T-helper 17 cell (primary cell): Measurements from ENCODE around the gene YWHAG. TPM values are rescaled to one million over a fixed set of nuclear protein-coding genes. Genes with fewer than 3 reads are reported as not detected.

Source experiments
- ATAC-seq: fragments of 150-1000 bp; cut with Tn5 transposase; 2 replicates; pipeline ENCODE4 v1.10.0; 2021; ENCODE audit warnings: mild to moderate bottlenecking, moderate library complexity
- DNase-seq, 3 donors: peaks; one replicate each; pipeline versions ENCODE4 v3.0.0 to v3.0.0-alpha.2; 2020 to 2021
- H3K9me3 ChIP-seq: one replicate; pipeline ENCODE4 v1.7.0; 2013; ENCODE audit warnings: low read length, mild to moderate bottlenecking; ENCODE audit not compliant: control insufficient read depth, poor library complexity, severe bottlenecking
- H3K27ac Mint-ChIP-seq: one replicate; pipeline ENCODE4 v1.8.0; 2022; ENCODE audit warnings: mild to moderate bottlenecking, moderate library complexity, mixed read lengths
- H3K27me3 Mint-ChIP-seq: one replicate; pipeline ENCODE4 v1.8.0; 2022; ENCODE audit warnings: mixed read lengths
- H3K36me3 Mint-ChIP-seq: one replicate; pipeline ENCODE4 v1.8.0; 2022; ENCODE audit warnings: low read depth, mixed read lengths
- H3K4me1 Mint-ChIP-seq: one replicate; pipeline ENCODE4 v1.8.0; 2022; ENCODE audit warnings: mild to moderate bottlenecking, mixed read lengths
- H3K4me3 Mint-ChIP-seq: one replicate; pipeline ENCODE4 v1.8.0; 2022; ENCODE audit warnings: mild to moderate bottlenecking, moderate library complexity, mixed read lengths
- total RNA-seq, 4 donors: library from RNA in 2 of 4; stranded (reverse) in 2 of 4; gene quantifications; one replicate each; pipeline ENCODE4 v1.2.3 and lab custom pipeline; 2022 to 2026

Gene YWHAG
- total RNA-seq, 2 donors from 2014 or later, result 26.0 to 32.7 TPM

DNA sequence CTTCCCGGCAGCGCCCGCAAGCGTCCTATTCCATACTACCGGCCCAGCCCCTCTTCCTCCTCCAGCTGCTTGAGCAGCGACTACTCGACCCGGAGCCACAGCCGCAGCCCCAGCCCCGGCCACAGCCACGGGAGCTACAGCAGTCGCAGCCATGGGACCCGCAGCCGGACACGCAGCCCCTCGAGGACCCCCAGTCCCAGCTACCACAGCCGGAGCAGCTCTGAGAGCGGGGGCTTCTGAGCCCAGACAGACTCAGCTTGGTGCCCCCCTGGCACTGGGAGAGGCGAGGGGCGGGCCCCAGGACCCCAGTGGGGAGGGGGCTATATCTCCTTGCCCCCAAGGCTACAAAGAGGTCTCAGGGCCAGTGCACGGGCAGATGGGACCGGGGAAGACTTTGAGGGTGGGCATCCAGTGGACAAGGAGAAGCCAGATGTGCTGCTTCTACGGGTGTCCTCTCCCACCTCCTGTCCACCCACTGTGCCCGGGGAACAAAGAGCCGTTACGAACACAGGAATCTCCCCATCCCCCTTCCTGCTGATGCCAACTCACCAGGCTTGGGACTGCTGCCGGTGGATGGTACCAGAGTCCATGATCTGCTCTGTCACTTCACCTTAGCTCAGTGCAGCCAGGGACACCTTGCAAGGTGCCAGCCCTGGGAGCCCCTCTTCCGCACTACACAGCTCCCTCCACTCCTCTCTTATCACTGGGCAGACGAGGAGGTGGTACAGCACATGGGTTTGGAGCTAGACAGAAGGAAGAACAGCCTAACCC is 73.0 kb downstream of the YWHAG start:
- Mint-ChIP-seq H3K4me1 (peaks cover 14% of the 10 kb centered on the region), H3K4me3 (no peak overlapping the region), H3K27me3 (peaks cover 21% of the 10 kb centered on the region), H3K36me3 (peaks cover 7% of the 10 kb centered on the region), H3K27ac (no peak overlapping the region)
- ATAC-seq (no peak), DNase-seq (no peak)
- H3K9me3 ChIP-seq, result no peaks in the 10 kb centered on the region

DNA sequence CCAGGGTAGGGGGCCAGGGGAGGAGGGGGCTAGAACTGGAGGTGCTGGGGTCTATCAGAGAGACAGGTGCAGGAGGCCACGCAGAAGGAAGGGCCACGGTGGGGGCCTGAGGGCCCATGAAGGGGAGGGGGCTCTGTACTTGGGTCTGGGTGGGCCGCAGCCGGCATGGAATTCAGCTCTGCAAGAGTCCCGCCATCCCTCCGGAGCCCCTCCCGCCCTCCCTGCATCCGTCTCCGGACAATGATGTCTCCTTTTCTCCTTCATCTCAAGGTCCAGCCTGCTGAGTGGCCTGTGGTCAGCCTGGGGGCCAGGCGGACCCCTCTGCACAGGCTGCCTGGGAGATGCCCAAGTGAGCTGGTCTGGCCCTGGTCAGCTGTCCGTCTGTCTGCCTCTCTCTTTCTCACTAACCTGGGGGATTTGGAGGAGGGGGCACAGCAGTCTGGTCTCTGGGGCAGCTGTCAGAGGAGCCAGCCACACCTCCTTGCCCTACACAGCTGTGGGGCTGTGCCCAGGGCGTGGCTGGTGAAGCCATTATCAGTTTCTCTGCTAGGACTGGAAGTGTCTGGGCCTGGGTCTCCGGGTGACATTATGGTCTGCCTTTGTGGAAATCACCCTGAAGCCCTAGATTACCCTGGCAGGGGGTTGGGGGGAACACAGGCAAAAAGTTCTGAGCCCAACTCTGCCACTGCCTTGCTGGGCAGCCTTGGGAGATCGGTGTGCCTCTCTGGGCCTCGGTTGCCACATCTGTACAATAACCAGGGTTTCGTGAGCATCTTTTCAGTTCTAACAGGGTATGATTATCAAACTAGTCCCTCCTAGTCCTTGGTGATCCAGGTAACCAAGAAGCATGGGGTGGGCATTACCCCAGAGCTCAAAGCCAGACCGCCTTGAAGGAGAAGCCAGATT is 75.3 kb downstream of the YWHAG start:
- Mint-ChIP-seq H3K4me3 (peak overlapping the region; percentile 75), H3K27ac (no peak overlapping the region), H3K27me3 (peaks cover 31% of the 10 kb centered on the region), H3K4me1 (peaks cover 16% of the 10 kb centered on the region), H3K36me3 (peaks cover 8% of the 10 kb centered on the region)
- no peak for ATAC-seq
- DNase-seq, result no peak
- no peaks in the 10 kb centered on the region for H3K9me3 ChIP-seq

DNA sequence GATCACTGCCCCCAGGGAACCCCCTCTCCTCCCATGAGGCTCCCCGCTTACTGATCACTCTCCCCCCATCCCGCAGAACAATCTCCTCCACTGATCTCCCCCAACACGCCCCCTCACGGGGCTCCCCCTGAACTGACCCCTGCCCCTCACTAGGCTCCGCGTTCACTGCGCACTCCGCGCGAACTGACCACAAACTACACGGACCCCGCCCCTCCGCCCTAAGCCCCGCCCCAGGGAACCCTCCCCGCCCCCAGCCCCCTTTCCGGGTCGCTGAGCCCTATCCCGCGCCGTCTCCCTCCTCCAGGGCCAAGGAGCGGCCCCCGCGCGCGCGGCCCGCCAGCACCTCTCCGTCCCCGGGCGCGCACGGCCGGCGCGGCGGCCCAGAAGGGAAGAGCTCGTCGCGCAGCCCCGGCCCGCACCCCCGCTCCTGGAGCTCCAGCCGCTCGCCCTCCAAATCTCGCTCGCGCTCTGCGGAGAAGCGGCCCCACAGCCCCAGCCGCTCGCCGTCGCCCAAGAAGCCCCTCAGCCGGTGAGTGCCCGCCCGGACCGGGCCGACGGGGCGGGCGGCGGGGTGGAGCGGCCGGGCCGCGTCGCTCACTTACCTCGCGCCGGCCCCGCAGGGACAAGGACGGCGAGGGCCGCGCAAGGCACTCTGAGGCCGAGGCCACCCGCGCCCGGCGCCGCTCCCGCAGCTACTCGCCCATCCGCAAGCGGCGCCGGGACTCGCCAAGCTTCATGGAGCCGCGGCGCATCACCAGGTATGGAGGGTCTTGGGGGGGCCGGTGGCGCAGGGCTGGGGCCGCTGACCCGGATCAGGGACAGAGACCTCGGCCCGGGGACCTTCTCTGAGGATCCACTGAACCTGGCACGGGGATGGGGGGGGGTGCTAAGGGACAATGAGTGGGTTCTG is 76.2 kb downstream of the YWHAG start:
- H3K36me3 Mint-ChIP-seq, result peaks cover 8% of the 10 kb centered on the region
- H3K27ac Mint-ChIP-seq, result no peak overlapping the region
- DNase-seq (peak in 1 of 3 donors; percentile 24), ATAC-seq (peak; percentile 45)
- H3K9me3 ChIP-seq, result no peaks in the 10 kb centered on the region
- peaks cover 31% of the 10 kb centered on the region for H3K27me3 Mint-ChIP-seq
- peaks cover 16% of the 10 kb centered on the region for H3K4me1 Mint-ChIP-seq
- H3K4me3 Mint-ChIP-seq, result peak overlapping the region; percentile 89

DNA sequence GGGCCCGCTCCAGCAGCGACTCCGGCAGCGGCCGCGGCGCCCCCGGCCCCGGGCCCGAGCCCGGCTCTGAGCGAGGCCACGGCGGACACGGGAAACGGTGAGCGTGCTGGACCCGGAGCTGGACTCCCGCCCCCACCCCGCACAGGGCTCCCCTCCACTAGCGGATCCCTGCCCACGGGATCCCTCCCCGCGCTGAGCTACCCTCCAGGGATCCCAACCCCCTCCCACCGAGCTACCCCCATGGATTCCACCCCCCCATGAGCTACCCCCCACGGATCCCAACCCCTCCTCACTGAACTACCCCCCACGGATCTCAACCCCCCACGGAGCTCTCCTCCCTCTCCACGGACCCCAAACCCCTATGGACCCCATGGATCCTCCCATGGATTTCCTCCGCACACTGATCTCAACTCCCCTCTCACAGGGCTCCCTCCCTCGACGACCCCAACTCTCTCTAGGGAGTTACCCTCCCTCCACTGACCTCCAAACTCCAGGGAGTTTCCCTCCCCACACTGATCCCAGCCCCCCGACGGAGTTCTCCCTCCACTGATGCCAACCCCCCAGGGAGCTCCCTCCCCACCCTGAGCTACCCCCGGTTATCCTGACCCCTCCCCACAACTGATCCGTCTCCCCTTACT is 77.0 kb downstream of the YWHAG start:
- H3K9me3 ChIP-seq, result no peaks in the 10 kb centered on the region
- DNase-seq, result no peak
- Mint-ChIP-seq H3K27me3 (peaks cover 38% of the 10 kb centered on the region), H3K36me3 (peaks cover 8% of the 10 kb centered on the region), H3K4me1 (peaks cover 16% of the 10 kb centered on the region), H3K27ac (no peak overlapping the region), H3K4me3 (peak overlapping the region; percentile 89)
- ATAC-seq, result no peak

DNA sequence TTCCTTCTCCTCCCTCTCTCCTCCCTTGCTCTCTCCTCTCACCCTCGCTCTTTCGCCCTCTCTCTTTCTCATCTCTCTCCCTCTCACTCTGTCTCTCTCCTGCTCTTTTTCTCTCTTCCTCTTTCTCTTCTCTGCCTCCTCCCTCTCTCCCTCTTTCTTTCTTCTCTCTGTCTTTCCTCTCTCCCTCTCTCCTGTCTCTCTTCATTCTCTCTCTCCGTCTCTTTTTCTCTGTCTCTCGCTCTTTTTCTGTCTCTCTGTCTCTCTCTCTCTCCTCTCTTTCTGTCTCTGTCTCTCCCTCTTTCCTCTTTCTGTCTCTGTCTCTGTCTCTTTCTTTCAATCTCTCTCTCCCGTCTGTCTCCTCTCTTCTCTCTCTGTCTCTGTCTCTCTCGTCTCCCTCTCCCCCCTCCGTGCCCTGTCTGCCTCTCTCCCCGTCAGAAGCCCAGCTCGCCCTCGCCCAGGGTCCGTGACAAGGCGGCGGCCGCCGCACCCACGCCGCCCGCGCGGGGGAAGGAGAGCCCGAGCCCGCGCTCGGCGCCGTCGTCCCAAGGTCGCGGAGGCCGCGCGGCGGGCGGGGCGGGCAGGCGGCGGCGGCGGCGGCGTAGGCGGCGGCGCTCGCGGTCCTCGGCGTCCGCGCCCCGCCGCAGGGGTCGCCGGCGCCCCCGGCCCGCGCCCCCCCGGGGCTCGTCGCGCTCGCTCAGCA is 77.6 kb downstream of the YWHAG start:
- H3K4me3 Mint-ChIP-seq, result peak overlapping the region; percentile 96
- H3K9me3 ChIP-seq, result no peaks in the 10 kb centered on the region
- peaks cover 16% of the 10 kb centered on the region for H3K4me1 Mint-ChIP-seq
- peaks cover 8% of the 10 kb centered on the region for H3K36me3 Mint-ChIP-seq
- DNase-seq (no peak), ATAC-seq (peak; percentile 61)
- H3K27me3 Mint-ChIP-seq, result peaks cover 41% of the 10 kb centered on the region
- H3K27ac Mint-ChIP-seq, result no peak overlapping the region

DNA sequence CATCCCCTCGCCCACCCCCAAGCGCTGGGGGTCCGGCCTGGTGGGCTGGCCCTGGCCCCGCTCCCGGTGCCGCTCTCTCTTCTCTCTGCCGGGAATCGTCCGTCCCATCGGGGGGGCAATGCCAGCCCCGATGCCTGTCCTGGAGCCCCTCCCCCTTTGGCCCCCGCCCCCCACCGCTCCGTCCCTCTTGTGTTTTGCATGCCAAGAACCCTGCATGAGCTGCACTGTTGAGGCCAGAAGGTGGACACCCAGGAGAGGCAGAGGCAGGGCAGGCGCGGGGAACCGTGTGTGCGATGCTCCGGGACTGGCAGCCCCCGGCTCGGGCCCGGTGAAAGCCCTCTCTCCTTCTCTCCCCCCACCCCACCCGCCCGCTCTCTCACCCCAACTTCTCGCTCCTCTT is 78.4 kb downstream of the YWHAG start:
- Mint-ChIP-seq H3K27ac (no peak overlapping the region), H3K4me1 (peaks cover 16% of the 10 kb centered on the region), H3K4me3 (peak overlapping the region; percentile 96), H3K27me3 (peaks cover 41% of the 10 kb centered on the region), H3K36me3 (peaks cover 8% of the 10 kb centered on the region)
- no peak for DNase-seq
- ATAC-seq, result no peak
- H3K9me3 ChIP-seq, result no peaks in the 10 kb centered on the region

DNA sequence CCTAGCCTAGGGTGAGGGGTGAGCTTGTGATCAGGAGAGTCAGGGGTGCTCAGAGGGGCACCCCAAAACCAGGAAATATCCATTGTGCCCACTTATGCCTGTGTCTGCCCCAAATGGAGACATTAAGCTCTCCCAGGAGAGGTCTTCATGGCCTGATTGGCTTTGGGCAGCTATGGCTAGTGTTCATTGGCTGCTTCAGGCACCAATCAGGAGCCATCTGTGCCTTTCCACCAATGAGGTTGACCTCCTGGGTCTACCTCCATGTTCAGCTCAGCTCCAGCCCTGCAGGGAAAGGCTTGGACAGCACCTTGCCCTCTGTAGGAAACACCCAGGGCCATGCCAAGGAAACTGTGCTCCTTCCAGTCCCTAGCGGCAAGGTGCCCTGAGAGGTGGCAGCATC is 80.3 kb downstream of the YWHAG start:
- H3K4me1 Mint-ChIP-seq, result peaks cover 16% of the 10 kb centered on the region
- no peak overlapping the region for H3K27ac Mint-ChIP-seq
- no peak overlapping the region for H3K4me3 Mint-ChIP-seq
- DNase-seq (no peak), ATAC-seq (no peak)
- peaks cover 40% of the 10 kb centered on the region for H3K27me3 Mint-ChIP-seq
- H3K9me3 ChIP-seq, result no peaks in the 10 kb centered on the region
- H3K36me3 Mint-ChIP-seq, result peaks cover 12% of the 10 kb centered on the region

Other genes with a start within 250 kb of the YWHAG start
- not detected for gene SRRM3, start 157.1 kb downstream of the YWHAG start, total RNA-seq
- gene HSPB1, start 56.3 kb downstream of the YWHAG start, total RNA-seq, result 10 to 100 TPM; 25.8 to 33.2 TPM
- gene SSC4D, start 50.7 kb upstream of the YWHAG start, total RNA-seq, result not detected
- 1 to 10 TPM; 6.1 to 9.9 TPM for gene ZP3, start 66.0 kb upstream of the YWHAG start, total RNA-seq
- gene DTX2, start 102.7 kb upstream of the YWHAG start, total RNA-seq, result 10 to 100 TPM; 23.6 to 26.3 TPM
- gene UPK3B, start 151.6 kb upstream of the YWHAG start, total RNA-seq, result 1 to 10 TPM; 1.8 to 4.4 TPM
- under 1 TPM in 1 of 2 donors, not detected in 1; 0.91 TPM for gene SPDYE16, start 184.3 kb upstream of the YWHAG start, total RNA-seq